ENCODE data around the gene CPZ.
"Not testable (repeated sequence)": the region's sequence is repeated elsewhere in the genome, so short reads cannot be mapped to it uniquely, and the experiment has no call there.

GRCh38 chr4:8634773-8635172, 42.2 kb downstream of the CPZ start:
- TF ChIP-seq ZNF384 (IDR thresholded peaks at IDR 0.05); ARNT (IDR thresholded peaks at IDR 0.05); FOXM1 (IDR thresholded peaks at IDR 0.05; ENCODE audit: borderline replicate concordance); ELF4 (IDR thresholded peaks at IDR 0.05); HDGF (IDR thresholded peaks at IDR 0.05; ENCODE audit: borderline replicate concordance); CTBP1 (IDR thresholded peaks at IDR 0.05; ENCODE audit: borderline replicate concordance); BHLHE40 (IDR thresholded peaks at IDR 0.05; ENCODE audit: borderline replicate concordance): not testable (repeated sequence)
